Transverse colon (tissue), 4 donors: ENCODE data around the gene SPACDR. TPM values are rescaled to one million over a fixed set of nuclear protein-coding genes. Genes with fewer than 3 reads are reported as not detected.
A peak's percentile ranks its signal among the peaks of the same experiment; 100 is the strongest.

Experiments
- DNase-seq: peaks from one replicate; pipeline ENCODE4 v3.0.0-alpha.2; 2019
- H3K27ac ChIP-seq, 4 donors: fragments of 200-600 bp; sonication (generic); 2 replicates each; pipeline ENCODE4 v1.5.1; 2016 to 2018; ENCODE audit warnings: inconsistent platforms in 4 of 4
- H3K27me3 ChIP-seq: fragments of 200-600 bp; sonication (generic); 2 replicates; pipeline ENCODE4 v1.5.1; 2017; ENCODE audit warnings: inconsistent platforms
- H3K36me3 ChIP-seq, 4 donors: fragments of 200-600 bp; sonication (generic); 2 replicates each; pipeline ENCODE4 v1.5.1; 2017 to 2019; ENCODE audit warnings: inconsistent platforms in 4 of 4
- H3K4me1 ChIP-seq, 4 donors: fragments of 200-600 bp; sonication (generic); 2 replicates each; pipeline ENCODE4 v1.5.1; 2017 to 2020; ENCODE audit warnings: inconsistent platforms in 4 of 4
- H3K4me3 ChIP-seq, 4 donors: fragments of 200-600 bp; sonication (generic); 1 replicate in 1 of 4; 2 replicates in 3 of 4; pipeline versions ENCODE4 v1.5.1 to v1.6.1; 2017 to 2019; ENCODE audit warnings: inconsistent platforms in 4 of 4
- H3K9me3 ChIP-seq, 2 donors: fragments of 200-600 bp; sonication (generic); 2 replicates each; pipeline ENCODE4 v1.5.1; 2017 to 2019; ENCODE audit warnings: inconsistent platforms in 2 of 2
- CTCF ChIP-seq, 5 experiments: fragments of 200-600 bp in 3 of 5; fragments of 450-650 bp in 2 of 5; sonication (generic) in 3 of 5; IDR thresholded peaks; 1 replicate in 2 of 5; 2 replicates in 3 of 5; pipeline ENCODE4 v1.5.1; 2016 to 2017; ENCODE audit warnings: antibody characterized with exemption in 5 of 5, inconsistent platforms in 3 of 5, mild to moderate bottlenecking in 2 of 5, moderate library complexity in 1 of 5
- EP300 ChIP-seq: sonication (generic); formaldehyde crosslinking; IDR thresholded peaks from one replicate; pipeline ENCODE4 v1.6.1; 2017; ENCODE audit warnings: antibody characterized with exemption, low read depth
- POLR2A ChIP-seq: fragments of 450-650 bp; IDR thresholded peaks from one replicate; pipeline ENCODE4 v1.6.1; 2016; ENCODE audit warnings: antibody characterized with exemption, mild to moderate bottlenecking, moderate library complexity
- POLR2AphosphoS5 ChIP-seq, 3 donors: sonication (generic); formaldehyde crosslinking; IDR thresholded peaks; one replicate each; pipeline ENCODE4 v1.6.1; 2016; ENCODE audit warnings: antibody characterized with exemption in 3 of 3
- WGBS, 2 donors: methylation state at CpG; one replicate each; pipeline ENCODE4 v1.1.5; 2018; ENCODE audit warnings: low coverage in 1 of 2; 5-methylcytosine and 5-hydroxymethylcytosine counted together
- in situ Hi-C, 4 donors: fragments of 200-750 bp; cut with MboI; loops; one replicate each; pipeline versions ENCODE4 v1.15.0 to v1.15.1; 2017; ENCODE audit warnings: low sequenced_read_pairs in 3 of 4, low pct_ligation_motif_present in 1 of 4, low pct_unique_long_range_greater_than_20kb in 1 of 4
- intact Hi-C: fragments of 100-400 bp; cut with DNase I; formaldehyde crosslinking; loops from one replicate; pipeline ENCODE4 v1.15.1; 2023; ENCODE audit warnings: low total_unique reads
- total RNA-seq, 4 donors: library from RNA; depleted of rRNA; stranded (reverse); fragments of >200 nt; gene quantifications; one replicate each; pipeline ENCODE4 v1.1.0, GENCODE V29; 2016

The SPACDR gene
- total RNA-seq, 4 donors from 2014 or later = not detected

GRCh38 chr7:100438172-100438571 is 25.9 kb downstream of the SPACDR start:
- in situ Hi-C loops = no loop called here
- peaks cover 11 to 22% (median 12%) of the 10 kb centered on the region in 4 donors for H3K4me1 ChIP-seq
- H3K4me3 ChIP-seq = no peak overlapping the region
- peaks cover 0 to 10% (median 0%) of the 10 kb centered on the region in 4 donors for H3K36me3 ChIP-seq
- no peaks in the 10 kb centered on the region for H3K27me3 ChIP-seq
- H3K9me3 ChIP-seq = no peaks in the 10 kb centered on the region
- no peak for DNase-seq
- intact Hi-C loops = no loop called here
- no peak overlapping the region for H3K27ac ChIP-seq
- TF ChIP-seq CTCF (IDR thresholded peaks at IDR 0.05) (no peak), EP300 (no peak), POLR2AphosphoS5 (IDR thresholded peaks at IDR 0.05) (no peak), POLR2A (no peak)
- 48% methylated on average over 2 of the region's 2 CpGs for WGBS, 2 donors

- no peaks in the 10 kb centered on the region for H3K9me3 ChIP-seq
- TF ChIP-seq POLR2AphosphoS5 (IDR thresholded peaks at IDR 0.05) = no peak
- TF ChIP-seq POLR2A = no peak
- TF ChIP-seq EP300 = no peak
- WGBS, 2 donors = 60 to 92% methylated on average over 3 to 28 of the region's 28 CpGs
- peak overlapping the region; percentile 96 to 98 (median 97) for H3K27ac ChIP-seq
- intact Hi-C loops = no loop called here
- peaks cover 0 to 12% (median 0%) of the 10 kb centered on the region in 4 donors for H3K36me3 ChIP-seq
- DNase-seq = no peak
- peaks cover 12 to 24% (median 12%) of the 10 kb centered on the region in 4 donors for H3K4me1 ChIP-seq
- no peaks in the 10 kb centered on the region for H3K27me3 ChIP-seq
- in situ Hi-C loops = no loop called here
- peak overlapping the region in 1 of 4 donors; percentile 62 for H3K4me3 ChIP-seq
Observed at GRCh38 chr7:100437150-100438100, 26.6 kb downstream of the SPACDR start.

GRCh38 chr7:100435401-100436304 is 28.4 kb downstream of the SPACDR start:
- H3K27me3 ChIP-seq = no peaks in the 10 kb centered on the region
- in situ Hi-C loops (no loop called here), intact Hi-C loops (no loop called here)
- TF ChIP-seq CTCF (IDR thresholded peaks at IDR 0.05) (peak in 1 of 5 experiments; percentile 15), EP300 (no peak), POLR2AphosphoS5 (IDR thresholded peaks at IDR 0.05) (peak in 2 of 3 donors; percentile 55 to 68), POLR2A (no peak)
- peak overlapping the region; percentile 62 to 94 (median 86) for H3K4me3 ChIP-seq
- H3K9me3 ChIP-seq = no peaks in the 10 kb centered on the region
- peaks cover 0 to 12% (median 0%) of the 10 kb centered on the region in 4 donors for H3K36me3 ChIP-seq
- WGBS, 2 donors = 2 to 24% methylated on average over 5 to 26 of the region's 81 CpGs
- peak; percentile 64 for DNase-seq
- H3K4me1 ChIP-seq = peaks cover 23 to 42% (median 26%) of the 10 kb centered on the region in 4 donors
- H3K27ac ChIP-seq = peak overlapping the region; percentile 96 to 98 (median 97)

- DNase-seq = no peak
- peak overlapping the region; percentile 96 to 98 (median 97) for H3K27ac ChIP-seq
- H3K27me3 ChIP-seq = no peaks in the 10 kb centered on the region
- peaks cover 24 to 44% (median 30%) of the 10 kb centered on the region in 4 donors for H3K4me1 ChIP-seq
- in situ Hi-C loops (no loop called here), intact Hi-C loops (no loop called here)
- peak overlapping the region in 2 of 4 donors; percentile 62 to 85 for H3K4me3 ChIP-seq
- 61 to 68% methylated on average over 2 to 22 of the region's 22 CpGs for WGBS, 2 donors
- no peak for TF ChIP-seq CTCF (IDR thresholded peaks at IDR 0.05)
- TF ChIP-seq EP300 = no peak
- TF ChIP-seq POLR2AphosphoS5 (IDR thresholded peaks at IDR 0.05) = no peak
- H3K9me3 ChIP-seq = no peaks in the 10 kb centered on the region
- peaks cover 0 to 12% (median 0%) of the 10 kb centered on the region in 4 donors for H3K36me3 ChIP-seq
Observed at GRCh38 chr7:100434297-100435144, 29.5 kb downstream of the SPACDR start.
